Common myeloid progenitor, CD34-positive (primary cell): ENCODE data around the gene ADSL.

ENCODE experiments used
- CTCF ChIA-PET: fragments of 350-600 bp; sonication (Branson Sonifier 250); formaldehyde crosslinking; loops from one replicate; lab custom pipeline; 2021; ENCODE audit warnings: antibody characterized with exemption; lab: Charles Lee
- POLR2A ChIA-PET: fragments of 350-600 bp; sonication (Branson Sonifier 250); formaldehyde crosslinking; loops from one replicate; lab custom pipeline; 2021; ENCODE audit warnings: antibody characterized with exemption; lab: Charles Lee
- DNase-seq, 3 donors: peaks; one replicate each; pipeline versions ENCODE4 v3.0.0 to v3.0.0-alpha.2; 2013
- H3K27ac ChIP-seq, 2 experiments: 1 replicate in 1 of 2; 2 replicates in 1 of 2; pipeline ENCODE4 v1.7.0; 2013; ENCODE audit warnings: inconsistent platforms in 2 of 2, low read length in 2 of 2, mild to moderate bottlenecking in 2 of 2, low read depth in 1 of 2, moderate library complexity in 1 of 2; ENCODE audit not compliant: severe bottlenecking in 2 of 2, insufficient read depth in 1 of 2, poor library complexity in 1 of 2
- H3K27me3 ChIP-seq, 5 experiments: replicated peaks in 2 of 5; 1 replicate in 3 of 5; 2 replicates in 2 of 5; pipeline versions ENCODE4 v1.6.1 to v1.7.0; 2013; ENCODE audit warnings: low read length in 4 of 5, mild to moderate bottlenecking in 2 of 5, moderate library complexity in 2 of 5, inconsistent platforms in 1 of 5; ENCODE audit not compliant: insufficient read depth in 5 of 5, control insufficient read depth in 4 of 5
- H3K36me3 ChIP-seq, 4 experiments: 1 replicate in 2 of 4; 2 replicates in 2 of 4; pipeline versions ENCODE4 v1.6.1 to v1.7.0; 2013; ENCODE audit warnings: low read length in 3 of 4, control low read depth in 1 of 4, mild to moderate bottlenecking in 1 of 4; ENCODE audit not compliant: control insufficient read depth in 4 of 4, insufficient read depth in 4 of 4
- H3K4me1 ChIP-seq, 4 experiments: 1 replicate in 3 of 4; 2 replicates in 1 of 4; pipeline versions ENCODE4 v1.6.1 to v1.7.1; 2013; ENCODE audit warnings: low read length in 3 of 4, mild to moderate bottlenecking in 3 of 4, control low read depth in 1 of 4, inconsistent platforms in 1 of 4, moderate library complexity in 1 of 4; ENCODE audit not compliant: control insufficient read depth in 4 of 4, insufficient read depth in 4 of 4; ENCODE audit errors: control extremely low read depth in 1 of 4
- H3K4me3 ChIP-seq, 7 experiments: 1 replicate in 4 of 7; 2 replicates in 3 of 7; pipeline versions ENCODE4 v1.5.1 to v1.7.0; 2013; ENCODE audit warnings: mild to moderate bottlenecking in 7 of 7, low read length in 6 of 7, moderate library complexity in 6 of 7, inconsistent platforms in 2 of 7, low read depth in 2 of 7, control low read depth in 1 of 7; ENCODE audit not compliant: insufficient read depth in 4 of 7, control insufficient read depth in 1 of 7; ENCODE audit errors: extremely low read depth in 1 of 7
- H3K9me3 ChIP-seq, 5 experiments: 1 replicate in 4 of 5; 2 replicates in 1 of 5; pipeline versions ENCODE4 v1.6.1 to v1.7.1; 2013; ENCODE audit warnings: low read length in 4 of 5, mild to moderate bottlenecking in 2 of 5, inconsistent platforms in 1 of 5, low read depth in 1 of 5, moderate library complexity in 1 of 5; ENCODE audit not compliant: control insufficient read depth in 4 of 5, insufficient read depth in 2 of 5; ENCODE audit errors: control extremely low read depth in 1 of 5
- WGBS: methylation state at CpG from one replicate; pipeline ENCODE4 v1.1.5; 2013; ENCODE audit not compliant: insufficient coverage; 5-methylcytosine and 5-hydroxymethylcytosine counted together

Gene ADSL

DNA sequence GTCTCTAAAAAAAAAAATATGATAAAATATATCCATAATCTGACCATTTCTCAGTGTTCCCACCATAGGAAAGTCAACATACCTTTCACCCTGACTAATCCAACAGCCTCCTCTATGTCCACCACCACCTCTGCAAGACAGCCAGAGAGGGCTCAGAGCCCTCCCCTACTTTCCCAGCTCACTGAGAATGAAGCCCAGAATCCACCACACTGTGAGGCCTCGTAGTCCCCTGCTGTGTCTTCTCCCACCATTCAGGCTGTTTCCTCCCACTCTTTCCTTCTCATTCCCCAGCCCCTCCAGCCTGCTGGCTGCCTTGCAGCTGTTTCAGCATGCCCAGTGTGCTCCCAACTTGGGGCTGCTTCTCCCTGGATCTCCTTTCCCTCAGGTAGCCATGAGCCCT is 51.1 kb downstream of the ADSL start:
- no peak for DNase-seq
- no peaks in the 10 kb centered on the region for H3K9me3 ChIP-seq
- 20% methylated on average over 1 of the region's 1 CpG for WGBS
- H3K27ac ChIP-seq = no peak overlapping the region
- CTCF ChIA-PET = interaction anchor here (0.7 to 3.8 kb wide), 2 partner anchors 9 to 133 kb away, joined by 3 to 16 read pairs; no protein-coding TSS in a partner anchor
- peaks cover 25 to 82% (median 52%) of the 10 kb centered on the region in 4 experiments for H3K4me1 ChIP-seq
- no peak overlapping the region for H3K4me3 ChIP-seq
- H3K36me3 ChIP-seq = peaks cover 0 to 7% (median under 1%) of the 10 kb centered on the region in 4 experiments
- POLR2A ChIA-PET = no interaction called here
- no peaks in the 10 kb centered on the region for H3K27me3 ChIP-seq

DNA sequence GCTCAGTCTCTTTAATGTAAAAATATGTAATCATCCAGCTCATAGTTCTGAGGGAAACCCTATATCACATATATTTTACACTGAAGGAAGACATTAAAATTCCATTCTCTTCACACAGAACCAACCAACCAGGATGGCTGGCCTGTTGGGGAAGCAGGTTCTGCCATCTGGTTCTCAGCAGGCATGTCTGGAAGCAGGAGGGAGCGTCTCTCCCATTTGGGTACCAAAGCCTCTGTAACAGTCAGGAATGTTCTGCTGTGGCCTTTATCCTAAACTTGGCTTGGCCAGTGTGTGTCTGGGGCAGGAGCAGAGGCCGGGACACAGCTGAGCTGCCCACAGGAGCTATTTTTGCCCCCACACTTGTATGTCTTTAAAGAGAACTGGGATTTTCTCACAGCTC is 53.3 kb downstream of the ADSL start:
- no peaks in the 10 kb centered on the region for H3K9me3 ChIP-seq
- ChIA-PET POLR2A (interaction anchor here (0.5 to 0.7 kb wide), 2 partner anchors 12 to 994 kb away, joined by 4 read pairs; no protein-coding TSS in a partner anchor), CTCF (interaction anchor here (0.6 to 3.8 kb wide), 7 partner anchors 10 to 88 kb away, joined by 3 to 16 read pairs (median 5); no protein-coding TSS in a partner anchor)
- WGBS = 22% methylated on average over 2 of the region's 2 CpGs
- H3K4me1 ChIP-seq = peaks cover 24 to 72% (median 46%) of the 10 kb centered on the region in 4 experiments
- peaks cover 5 to 27% (median 9%) of the 10 kb centered on the region in 4 experiments for H3K36me3 ChIP-seq
- peak overlapping the region in 1 of 7 experiments; percentile 48 for H3K4me3 ChIP-seq
- H3K27me3 ChIP-seq = no peaks in the 10 kb centered on the region
- DNase-seq = no peak
- no peak overlapping the region for H3K27ac ChIP-seq

DNA sequence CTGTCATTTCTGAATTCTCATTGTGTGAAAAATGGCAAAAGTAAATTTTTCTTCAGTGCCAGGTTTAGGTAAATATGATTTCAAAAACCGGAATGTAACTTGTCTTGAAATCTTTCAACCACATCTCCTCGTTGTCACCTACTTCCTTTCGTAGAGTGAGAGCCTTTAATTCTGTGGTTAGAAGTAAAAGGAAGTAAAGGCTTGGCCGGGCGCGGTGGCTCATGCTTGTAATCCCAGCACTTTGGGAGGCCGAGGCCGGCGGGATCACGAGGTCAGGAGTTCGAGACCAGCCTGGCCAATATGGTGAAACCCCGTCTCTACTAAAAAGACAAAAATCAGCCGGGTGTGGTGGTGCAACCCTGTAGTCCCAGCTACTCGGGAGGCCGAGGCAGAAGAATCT is 53.9 kb downstream of the ADSL start:
- H3K4me1 ChIP-seq = peaks cover 21 to 67% (median 42%) of the 10 kb centered on the region in 4 experiments
- peak; percentile 76 to 94 (median 91) for DNase-seq
- POLR2A ChIA-PET = interaction anchor here (0.5 kb wide), 1 partner anchor 993 kb away, joined by 4 read pairs; no protein-coding TSS in a partner anchor
- no peaks in the 10 kb centered on the region for H3K27me3 ChIP-seq
- no peak overlapping the region for H3K27ac ChIP-seq
- H3K9me3 ChIP-seq = no peaks in the 10 kb centered on the region
- CTCF ChIA-PET = interaction anchor here (0.7 to 3.8 kb wide), 6 partner anchors 9 to 87 kb away, joined by 3 to 16 read pairs (median 4); no protein-coding TSS in a partner anchor
- 27% methylated on average over 7 of the region's 15 CpGs for WGBS
- peaks cover 5 to 32% (median 13%) of the 10 kb centered on the region in 4 experiments for H3K36me3 ChIP-seq
- peak overlapping the region in 1 of 7 experiments; percentile 48 for H3K4me3 ChIP-seq

DNA sequence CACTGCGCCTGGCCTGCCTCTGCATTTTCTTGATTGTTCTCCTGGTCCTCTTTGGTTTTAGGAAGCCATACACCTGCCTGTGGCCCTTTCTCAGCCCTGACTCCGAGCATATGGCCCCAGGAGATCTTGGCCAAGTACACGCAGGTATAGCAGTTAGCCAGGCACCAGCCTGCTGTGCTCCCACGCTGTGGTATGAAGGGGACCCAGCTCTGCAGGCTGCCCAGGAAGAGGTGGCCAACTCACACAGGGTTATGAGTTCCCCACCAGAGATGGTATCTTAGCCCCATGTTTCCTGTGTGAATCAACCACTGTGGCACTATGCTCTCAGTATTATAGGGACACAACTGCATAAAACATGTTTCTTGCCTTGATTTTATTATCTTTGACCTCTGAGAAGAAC is 55.2 kb downstream of the ADSL start:
- no peaks in the 10 kb centered on the region for H3K9me3 ChIP-seq
- peaks cover 6 to 46% (median 23%) of the 10 kb centered on the region in 4 experiments for H3K36me3 ChIP-seq
- no peaks in the 10 kb centered on the region for H3K27me3 ChIP-seq
- H3K27ac ChIP-seq = no peak overlapping the region
- peaks cover 21 to 58% (median 40%) of the 10 kb centered on the region in 4 experiments for H3K4me1 ChIP-seq
- DNase-seq = peak in 2 of 3 donors; percentile 43 to 55
- WGBS = 71% methylated on average over 4 of the region's 4 CpGs
- ChIA-PET POLR2A (interaction anchor here (1.0 kb wide), 1 partner anchor 18 kb away, joined by 4 read pairs; no protein-coding TSS in a partner anchor), CTCF (interaction anchor here (0.6 kb wide), 1 partner anchor 36 kb away, joined by 4 read pairs; no protein-coding TSS in a partner anchor)
- no peak overlapping the region for H3K4me3 ChIP-seq

DNA sequence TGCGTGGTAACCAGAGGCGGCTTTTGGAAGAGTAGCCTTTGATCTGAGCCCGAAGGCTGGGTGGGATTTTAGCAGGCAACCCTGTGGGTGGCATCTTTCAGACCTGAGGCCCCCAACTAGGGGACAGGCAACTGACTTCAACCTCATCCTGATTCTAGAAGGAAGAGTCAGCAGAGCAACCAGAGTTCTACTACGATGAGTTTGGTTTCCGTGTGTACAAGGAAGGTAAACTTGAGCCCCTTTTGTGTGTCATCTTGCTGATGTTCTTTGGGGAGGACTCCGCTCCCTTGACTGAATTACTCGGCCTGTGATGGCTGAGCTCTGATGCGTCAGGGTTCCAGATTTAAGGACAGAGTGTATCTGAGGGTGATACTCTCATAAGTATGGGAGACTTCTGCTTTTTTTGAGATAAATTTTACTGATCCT is 55.7 kb downstream of the ADSL start:
- ChIA-PET CTCF (no interaction called here), POLR2A (no interaction called here)
- Histone ChIP-seq H3K27ac (no peak overlapping the region), H3K27me3 (no peaks in the 10 kb centered on the region), H3K36me3 (peaks cover 6 to 50% (median 27%) of the 10 kb centered on the region in 4 experiments), H3K4me1 (peaks cover 21 to 53% (median 36%) of the 10 kb centered on the region in 4 experiments), H3K9me3 (no peaks in the 10 kb centered on the region), H3K4me3 (no peak overlapping the region)
- WGBS = 90% methylated on average over 6 of the region's 8 CpGs
- DNase-seq = peak in 1 of 3 donors; percentile 22

DNA sequence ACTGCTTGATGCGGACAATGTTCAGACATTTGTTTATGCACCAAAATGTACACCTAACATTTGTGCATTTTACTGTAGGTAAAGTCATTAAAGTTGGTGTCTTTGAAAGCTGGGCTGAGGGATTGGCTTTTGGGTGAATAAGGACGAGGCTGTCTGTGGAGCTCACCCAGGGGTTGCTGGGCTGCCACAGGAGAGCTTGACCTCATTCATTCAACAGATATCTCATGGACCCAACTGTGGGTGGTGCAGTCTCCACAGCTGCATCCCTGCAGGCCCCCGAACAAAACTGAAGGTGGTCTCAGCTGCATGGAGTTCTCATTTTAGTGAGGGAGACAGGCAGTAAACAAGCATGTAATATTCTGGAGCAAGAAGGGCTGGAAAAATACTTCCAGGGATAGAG is 56.8 kb downstream of the ADSL start:
- Histone ChIP-seq H3K27me3 (no peaks in the 10 kb centered on the region), H3K36me3 (peaks cover 6 to 62% (median 35%) of the 10 kb centered on the region in 4 experiments), H3K4me3 (no peak overlapping the region), H3K27ac (no peak overlapping the region), H3K9me3 (no peaks in the 10 kb centered on the region), H3K4me1 (peaks cover 20 to 44% (median 28%) of the 10 kb centered on the region in 4 experiments)
- ChIA-PET POLR2A (no interaction called here), CTCF (interaction anchor here (1.1 to 1.5 kb wide), 4 partner anchors 10 to 84 kb away, joined by 3 to 5 read pairs (median 4); no protein-coding TSS in a partner anchor)
- WGBS = 100% methylated on average over 2 of the region's 3 CpGs
- no peak for DNase-seq

DNA sequence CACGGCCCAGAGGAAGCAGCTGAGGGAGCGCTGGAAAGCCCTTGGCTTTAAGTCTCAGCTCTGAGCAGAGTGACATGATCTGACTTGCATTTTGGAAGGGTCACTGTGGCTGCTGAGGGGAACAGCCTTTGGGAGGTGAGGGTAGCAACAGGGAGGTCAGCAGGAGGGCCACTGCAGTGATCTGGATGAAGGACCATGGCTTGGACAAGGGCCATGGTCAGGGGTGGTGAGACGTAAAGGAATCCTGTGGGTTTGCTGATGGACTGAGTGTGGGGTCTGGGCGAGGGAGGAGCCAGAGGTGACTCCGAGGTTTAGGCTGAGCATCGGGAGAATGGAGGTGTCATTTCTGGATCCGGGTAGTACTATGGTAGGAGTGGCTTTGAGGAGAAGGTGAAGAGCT is 57.4 kb downstream of the ADSL start:
- Histone ChIP-seq H3K27ac (no peak overlapping the region), H3K27me3 (no peaks in the 10 kb centered on the region), H3K36me3 (peaks cover 6 to 67% (median 38%) of the 10 kb centered on the region in 4 experiments), H3K4me3 (no peak overlapping the region), H3K4me1 (peaks cover 20 to 39% (median 26%) of the 10 kb centered on the region in 4 experiments), H3K9me3 (no peaks in the 10 kb centered on the region)
- WGBS = 97% methylated on average over 4 of the region's 7 CpGs
- ChIA-PET POLR2A (no interaction called here), CTCF (interaction anchor here (1.1 to 1.5 kb wide), 4 partner anchors 11 to 83 kb away, joined by 3 to 5 read pairs (median 4); no protein-coding TSS in a partner anchor)
- no peak for DNase-seq
